HepG2 (cell line): ENCODE data around the gene DLX5. TPM values are rescaled to one million over a fixed set of nuclear protein-coding genes. Genes with fewer than 3 reads are reported as not detected.

Source experiments
- HMGXB4 ChIP-seq, 2 experiments: sonication (generic) in 1 of 2; formaldehyde crosslinking in 1 of 2; IDR thresholded peaks; 2 replicates each; pipeline versions ENCODE4 v1.4.0 to v1.6.1; 2018 to 2020; ENCODE audit warnings: missing genetic modification reagents in 2 of 2, borderline replicate concordance in 1 of 2, low read depth in 1 of 2, mild to moderate bottlenecking in 1 of 2, missing biosample characterization in 1 of 2
- KLF6 ChIP-seq: IDR thresholded peaks from 2 replicates; pipeline ENCODE4 v1.8.0; 2016; ENCODE audit warnings: missing biosample characterization, missing genetic modification reagents
- RBM22 ChIP-seq: fragments of 200-400 bp; formaldehyde crosslinking; optimal IDR thresholded peaks from 2 replicates; pipeline ENCODE3; 2017; ENCODE audit warnings: mild to moderate bottlenecking, low read length, moderate library complexity
- TERF1 ChIP-seq: sonication (generic); formaldehyde crosslinking; IDR thresholded peaks from 2 replicates; pipeline ENCODE4 v1.8.0; 2022; ENCODE audit warnings: mild to moderate bottlenecking, missing genetic modification reagents, moderate library complexity
- TFDP2 ChIP-seq: sonication (generic); formaldehyde crosslinking; IDR thresholded peaks from 2 replicates; pipeline ENCODE4 v1.4.0; 2020; ENCODE audit warnings: missing genetic modification reagents
- ZC3H4 ChIP-seq: sonication (generic); formaldehyde crosslinking; IDR thresholded peaks from 2 replicates; pipeline ENCODE4 v1.4.0; 2020; ENCODE audit warnings: missing genetic modification reagents, borderline replicate concordance
- ZFP36L1 ChIP-seq: sonication (generic); formaldehyde crosslinking; IDR thresholded peaks from 2 replicates; pipeline ENCODE4 v1.8.0; 2022; ENCODE audit warnings: mild to moderate bottlenecking, missing genetic modification reagents, moderate library complexity
- ZNF232 ChIP-seq: sonication (generic); formaldehyde crosslinking; IDR thresholded peaks from 2 replicates; pipeline ENCODE4 v1.4.0; 2020; ENCODE audit warnings: missing genetic modification reagents, borderline replicate concordance
- ZNF549 ChIP-seq: sonication (generic); formaldehyde crosslinking; IDR thresholded peaks from 2 replicates; pipeline ENCODE4 v1.5.0; 2020; ENCODE audit warnings: missing genetic modification reagents
- ZNF589 ChIP-seq: sonication (generic); formaldehyde crosslinking; conservative IDR thresholded peaks from 2 replicates; pipeline ENCODE4 v1.8.0; 2022; ENCODE audit warnings: mild to moderate bottlenecking, moderate library complexity, missing genetic modification reagents
- ZSCAN31 ChIP-seq: sonication (generic); formaldehyde crosslinking; IDR thresholded peaks from 2 replicates; pipeline ENCODE4 v1.5.0; 2020; ENCODE audit warnings: low read depth, mild to moderate bottlenecking, missing genetic modification reagents
- polyA plus RNA-seq, 8 experiments: library from polyadenylated mRNA; depleted of rRNA in 3 of 8; stranded (reverse) in 7 of 8; unstranded in 1 of 8; fragments of >200 nt; fragmentation: Illumina TruSeq in 4 of 8; extraction: Trizol in 4 of 8; gene quantifications; 2 replicates each; pipeline versions ENCODE4 v1.2.1 to v1.2.3, GENCODE V29; 2011 to 2016; ENCODE audit warnings: low read depth in 4 of 8, missing spikeins in 1 of 8, mixed read lengths in 1 of 8; ENCODE audit not compliant: insufficient read depth in 1 of 8
- total RNA-seq, 5 experiments: library from RNA; depleted of rRNA; stranded (reverse); fragments of >200 nt; fragmentation: Illumina TruSeq; extraction: Trizol; gene quantifications; 2 replicates each; pipeline ENCODE4 v1.2.3, GENCODE V29; 2016; ENCODE audit warnings: low read depth in 1 of 5

Gene DLX5
- total and polyA plus RNA-seq, 2 of the 13 experiments (the other 11 are each of a cell fraction or from before 2014, with no cell fraction given), result not detected

- no peak for TF ChIP-seq HMGXB4 (CRISPR knock-in tag; IDR thresholded peaks at IDR 0.05; ENCODE audit: borderline replicate concordance in 1 of 2, low read depth in 1 of 2)
- no peak for TF ChIP-seq ZC3H4 (CRISPR knock-in tag)
- TF ChIP-seq ZNF589 (CRISPR knock-in tag), result no peak
- TF ChIP-seq ZNF549, result no peak
- no peak for TF ChIP-seq TFDP2
- TF ChIP-seq KLF6, result no peak
- no peak for TF ChIP-seq ZSCAN31 (CRISPR knock-in tag)
- TF ChIP-seq RBM22, result no peak
- no peak for TF ChIP-seq TERF1 (CRISPR knock-in tag)
- no peak for TF ChIP-seq ZFP36L1 (CRISPR knock-in tag)
- no peak for TF ChIP-seq ZNF232 (CRISPR knock-in tag)
Measured at GRCh38 chr7:96997512-96998032, 27.1 kb downstream of the DLX5 start (continued).
